ENCODE measurements around the gene MAPK8.

DNA sequence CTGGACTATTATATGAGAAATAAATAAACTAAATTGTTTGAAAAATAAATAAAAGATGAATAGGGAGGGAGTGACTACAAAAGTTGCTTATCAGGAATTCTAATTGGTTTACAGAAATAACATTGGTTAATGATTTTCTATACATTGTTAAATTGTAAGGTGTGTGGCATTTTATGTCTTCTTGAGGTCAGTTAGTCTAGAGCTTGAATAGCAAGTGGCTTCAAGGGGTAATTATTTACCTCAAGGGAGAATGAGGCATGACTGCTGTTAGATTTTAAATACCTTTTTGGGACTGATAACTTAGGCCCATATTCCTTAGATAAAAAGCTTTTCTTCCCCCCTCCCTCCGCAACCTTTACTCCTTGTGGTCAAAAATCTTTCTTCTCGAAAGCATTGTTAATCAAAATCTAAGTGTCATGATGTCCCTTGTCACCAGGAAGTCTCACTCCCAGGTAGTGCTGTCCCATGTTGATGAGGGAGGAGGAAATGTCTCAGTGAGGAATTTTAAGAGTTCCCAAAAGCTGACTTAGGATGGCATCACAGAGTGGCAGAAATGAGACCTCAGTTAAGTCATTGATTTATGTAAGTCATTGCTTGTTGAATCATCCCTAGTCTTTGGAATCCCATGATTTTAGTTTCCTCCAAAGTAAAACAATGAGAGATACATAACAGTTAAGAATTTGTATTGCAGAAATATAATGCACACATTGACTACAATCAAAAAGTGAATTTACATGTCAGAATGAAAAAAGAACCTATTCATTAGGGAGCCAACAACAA, 71.5 kb downstream of the MAPK8 start:
- TF ChIP-seq, protein P1, sequence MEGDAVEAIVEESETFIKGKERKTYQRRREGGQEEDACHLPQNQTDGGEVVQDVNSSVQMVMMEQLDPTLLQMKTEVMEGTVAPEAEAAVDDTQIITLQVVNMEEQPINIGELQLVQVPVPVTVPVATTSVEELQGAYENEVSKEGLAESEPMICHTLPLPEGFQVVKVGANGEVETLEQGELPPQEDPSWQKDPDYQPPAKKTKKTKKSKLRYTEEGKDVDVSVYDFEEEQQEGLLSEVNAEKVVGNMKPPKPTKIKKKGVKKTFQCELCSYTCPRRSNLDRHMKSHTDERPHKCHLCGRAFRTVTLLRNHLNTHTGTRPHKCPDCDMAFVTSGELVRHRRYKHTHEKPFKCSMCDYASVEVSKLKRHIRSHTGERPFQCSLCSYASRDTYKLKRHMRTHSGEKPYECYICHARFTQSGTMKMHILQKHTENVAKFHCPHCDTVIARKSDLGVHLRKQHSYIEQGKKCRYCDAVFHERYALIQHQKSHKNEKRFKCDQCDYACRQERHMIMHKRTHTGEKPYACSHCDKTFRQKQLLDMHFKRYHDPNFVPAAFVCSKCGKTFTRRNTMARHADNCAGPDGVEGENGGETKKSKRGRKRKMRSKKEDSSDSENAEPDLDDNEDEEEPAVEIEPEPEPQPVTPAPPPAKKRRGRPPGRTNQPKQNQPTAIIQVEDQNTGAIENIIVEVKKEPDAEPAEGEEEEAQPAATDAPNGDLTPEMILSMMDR (IDR thresholded peaks at IDR 0.05 in 2 of 3, conservative IDR thresholded peaks at IDR 0.05 in 1 of 3; ENCODE audit: insufficient read depth in 2 of 3, low read depth in 1 of 3, low read length in 3 of 3) = no peak
- TF ChIP-seq POLR2AphosphoS2 (IDR thresholded peaks at IDR 0.05; ENCODE audit: low read length) = no peak

Data from K562 (cell line).